ENCODE results near the gene NLRP8.
"Not testable (repeated sequence)": the region's sequence is repeated elsewhere in the genome, so short reads cannot be mapped to it uniquely, and the experiment has no call there.

NLRP8 gene

DNA sequence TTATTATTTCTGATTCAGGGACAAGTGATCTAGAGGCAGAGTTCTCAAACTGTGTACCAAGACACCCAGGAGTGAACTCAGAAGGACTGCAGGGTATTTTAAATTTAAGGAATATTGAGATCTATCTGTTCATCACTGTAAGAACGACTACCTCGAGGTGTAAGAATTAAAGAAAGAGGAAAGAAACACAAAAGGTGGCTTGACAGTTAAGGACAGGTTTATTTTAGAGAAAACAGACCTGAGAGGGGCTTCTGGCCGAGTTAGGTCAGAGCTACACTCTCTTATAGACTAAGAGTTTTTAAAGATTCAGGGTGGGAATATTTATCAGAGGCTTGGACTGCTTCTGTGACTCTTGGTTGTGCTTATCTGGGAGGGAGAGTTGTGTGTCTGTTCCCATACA is 26.4 kb downstream of the NLRP8 start:
- DNase-seq (ENCODE audit: low read depth) = no peak

DNA sequence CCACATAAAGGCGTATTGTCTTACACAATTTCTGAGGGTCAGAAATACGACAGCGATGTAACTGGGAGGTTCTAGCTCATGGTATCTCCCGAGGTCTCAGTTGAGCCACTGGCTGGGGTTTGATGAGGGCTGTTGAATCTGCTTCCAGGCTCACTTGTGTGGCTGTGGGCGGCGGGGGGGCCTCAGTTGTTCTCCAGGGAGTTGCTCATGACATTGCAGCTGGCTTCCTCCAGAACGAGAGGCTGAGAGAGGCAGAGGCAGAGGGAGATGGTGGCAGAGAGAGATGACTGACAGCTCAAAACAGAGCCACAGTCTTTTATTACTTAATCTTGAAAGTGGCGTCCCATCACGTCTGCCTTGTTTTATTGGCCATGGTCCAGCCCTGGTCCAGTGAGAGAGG is 32.8 kb downstream of the NLRP8 start:
- DNase-seq (ENCODE audit: low read depth) = no peak

- no peak for DNase-seq (ENCODE audit: low read depth)
These were observed 37.6 kb downstream of the NLRP8 start for GRCh38 chr19:55985254-55985653.

- no peak for DNase-seq (ENCODE audit: low read depth)
These were observed 38.9 kb downstream of the NLRP8 start, which contains the start of gene NLRP5 for GRCh38 chr19:55986487-55986886. NLRP5 (plus strand) TSS chr19:55986775.

GRCh38 chr19:55990831-55991230 is 43.2 kb downstream of the NLRP8 start:
- DNase-seq (ENCODE audit: low read depth) = no peak

DNA sequence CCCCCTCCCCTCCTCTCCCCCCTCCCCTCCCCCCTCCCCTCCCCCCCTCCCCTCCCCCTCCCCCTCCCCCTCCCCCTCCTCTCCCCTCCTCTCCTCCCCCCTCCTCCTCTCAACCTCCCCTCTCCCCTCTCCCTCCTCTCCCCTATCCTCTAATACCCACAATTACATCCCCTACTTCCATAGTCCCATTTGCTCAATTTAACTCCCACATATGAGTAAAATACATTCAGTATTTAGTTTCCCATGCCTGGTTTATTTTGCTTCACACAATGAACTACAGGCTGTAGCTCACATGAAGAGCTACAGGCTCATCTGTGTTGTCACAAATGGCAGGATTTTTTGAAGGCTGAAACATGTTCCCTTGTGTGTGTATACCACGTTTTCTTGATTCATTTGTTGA is 45.9 kb downstream of the NLRP8 start:
- no peak for DNase-seq (ENCODE audit: low read depth)

GRCh38 chr19:56014765-56015164 is 67.1 kb downstream of the NLRP8 start:
- no peak for DNase-seq (ENCODE audit: low read depth)

DNA sequence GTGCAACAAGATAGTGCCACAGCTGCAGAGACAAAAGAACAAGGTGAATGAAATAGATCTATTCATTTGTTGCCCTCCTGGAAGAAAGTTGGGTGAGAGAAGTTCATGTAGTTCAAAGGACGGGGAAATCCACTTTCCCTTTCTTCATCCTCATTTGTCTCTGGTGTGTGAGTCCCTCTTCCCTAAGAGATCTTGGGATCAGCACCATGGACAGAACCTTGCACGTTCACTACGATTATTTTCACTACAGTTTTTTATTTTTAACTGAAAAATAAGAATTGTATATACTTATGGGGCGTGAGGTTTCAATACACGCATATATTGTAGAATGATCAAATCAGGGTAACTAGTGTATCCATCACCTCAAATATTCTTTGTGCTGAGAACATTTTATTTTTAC is 68.1 kb downstream of the NLRP8 start:
- DNase-seq (ENCODE audit: low read depth) = no peak

DNA sequence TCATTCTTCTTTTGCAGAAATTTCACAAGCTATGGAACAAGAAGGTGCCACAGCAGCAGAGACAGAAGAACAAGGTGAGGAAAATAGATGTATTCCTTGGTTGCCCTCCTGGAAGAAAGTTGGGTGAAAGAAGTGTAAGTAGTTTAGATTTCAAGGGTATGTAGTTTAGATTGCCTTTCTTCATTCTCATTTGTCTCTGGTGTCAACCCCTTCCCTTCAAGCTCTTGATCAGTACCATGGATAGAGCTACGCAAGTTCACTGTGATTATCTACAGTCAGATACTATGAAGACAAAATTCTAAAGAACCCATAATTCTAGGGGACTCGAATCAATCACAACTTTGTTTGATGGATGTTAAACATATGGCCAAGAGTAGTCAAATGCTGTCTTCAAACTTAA is 71.7 kb downstream of the NLRP8 start:
- not testable (repeated sequence) for DNase-seq (ENCODE audit: low read depth)

- not testable (repeated sequence) for DNase-seq (ENCODE audit: low read depth)
These were observed 72.8 kb downstream of the NLRP8 start for GRCh38 chr19:56020355-56020975.

DNA sequence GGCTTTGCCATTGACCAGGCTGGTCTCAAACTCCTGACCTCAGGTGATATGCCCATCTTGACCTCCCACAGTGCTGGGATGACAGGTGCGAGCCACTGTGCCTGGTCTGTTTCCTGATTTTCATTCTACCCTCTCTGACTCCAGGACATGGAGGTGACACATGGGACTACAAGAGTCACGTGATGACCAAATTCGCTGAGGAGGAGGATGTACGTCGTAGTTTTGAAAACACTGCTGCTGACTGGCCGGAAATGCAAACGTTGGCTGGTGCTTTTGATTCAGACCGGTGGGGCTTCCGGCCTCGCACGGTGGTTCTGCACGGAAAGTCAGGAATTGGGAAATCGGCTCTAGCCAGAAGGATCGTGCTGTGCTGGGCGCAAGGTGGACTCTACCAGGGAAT is 79.1 kb downstream of the NLRP8 start:
- no peak for DNase-seq (ENCODE audit: low read depth)
